Suprapubic skin (tissue), 4 donors: ENCODE measurements around the gene SV2C.

Experiments used
- CTCF ChIP-seq, 2 donors: fragments of 200-600 bp in 1 of 2; fragments of 450-650 bp in 1 of 2; sonication (generic) in 1 of 2; IDR thresholded peaks; one replicate each; pipeline ENCODE4 v1.5.1; 2016 to 2019; ENCODE audit warnings: antibody characterized with exemption in 2 of 2, mild to moderate bottlenecking in 1 of 2, moderate library complexity in 1 of 2
- EP300 ChIP-seq: sonication (generic); formaldehyde crosslinking; IDR thresholded peaks from one replicate; pipeline ENCODE4 v1.6.1; 2017; ENCODE audit warnings: antibody characterized with exemption
- POLR2A ChIP-seq, 2 donors: fragments of 450-650 bp; IDR thresholded peaks; one replicate each; pipeline ENCODE4 v1.6.1; 2017; ENCODE audit warnings: antibody characterized with exemption in 2 of 2, mild to moderate bottlenecking in 2 of 2, moderate library complexity in 2 of 2
- POLR2AphosphoS5 ChIP-seq, 3 donors: sonication (generic); formaldehyde crosslinking; IDR thresholded peaks; one replicate each; pipeline ENCODE4 v1.6.1; 2017; ENCODE audit warnings: antibody characterized with exemption in 3 of 3

GRCh38 chr5:76169146-76169905, 86.1 kb downstream of the SV2C start:
- TF ChIP-seq CTCF (IDR thresholded peaks at IDR 0.05): no peak
- no peak for TF ChIP-seq POLR2AphosphoS5 (IDR thresholded peaks at IDR 0.05)
- TF ChIP-seq POLR2A (IDR thresholded peaks at IDR 0.05): no peak
- no peak for TF ChIP-seq EP300
